Heart right ventricle (tissue), 16 donors: ENCODE results near the gene SPR. TPM values are rescaled to one million over a fixed set of nuclear protein-coding genes. Genes with fewer than 3 reads are reported as not detected.
"Not testable (repeated sequence)": the region's sequence is repeated elsewhere in the genome, so short reads cannot be mapped to it uniquely, and the experiment has no call there.

ENCODE experiments used
- ATAC-seq, 8 donors: fragments of 200-7000 bp; cut with Tn5 transposase; one replicate each; pipeline ENCODE4 v1.9.1; 2020; ENCODE audit warnings: mild to moderate bottlenecking in 8 of 8, moderate library complexity in 8 of 8, moderate number of reproducible peaks in 1 of 8
- DNase-seq, 2 donors: peaks; one replicate each; pipeline ENCODE4 v3.0.0-alpha.2; 2020
- H3K27ac ChIP-seq, 10 donors: fragments of 200-600 bp; sonication (generic) in 2 of 10; one replicate each; pipeline versions ENCODE4 v1.5.0 to v1.8.0; 2020 to 2022; ENCODE audit warnings: mild to moderate bottlenecking in 3 of 10
- H3K27me3 ChIP-seq, 7 donors: fragments of 200-600 bp; one replicate each; pipeline ENCODE4 v1.8.0; 2021 to 2022; ENCODE audit warnings: mild to moderate bottlenecking in 2 of 7
- H3K36me3 ChIP-seq, 9 donors: fragments of 200-600 bp; sonication (generic) in 1 of 9; one replicate each; pipeline versions ENCODE4 v1.5.0 to v1.8.0; 2020 to 2022; ENCODE audit warnings: mild to moderate bottlenecking in 2 of 9
- H3K4me1 ChIP-seq, 9 donors: fragments of 200-600 bp; sonication (generic) in 1 of 9; one replicate each; pipeline versions ENCODE4 v1.5.0 to v1.8.0; 2020 to 2022; ENCODE audit warnings: mild to moderate bottlenecking in 4 of 9
- H3K4me3 ChIP-seq, 10 donors: fragments of 200-600 bp; sonication (generic) in 2 of 10; one replicate each; pipeline versions ENCODE4 v1.5.0 to v1.8.0; 2020 to 2022; ENCODE audit warnings: mild to moderate bottlenecking in 7 of 10, moderate library complexity in 2 of 10
- H3K9me3 ChIP-seq, 11 donors: fragments of 200-600 bp in 10 of 11; sonication (generic) in 2 of 11; one replicate each; pipeline versions ENCODE4 v1.5.0 to v1.8.0; 2013 to 2022; ENCODE audit warnings: mild to moderate bottlenecking in 2 of 11, control low read depth in 1 of 11, moderate library complexity in 1 of 11
- CTCF ChIP-seq, 9 donors: fragments of 200-600 bp; sonication (generic) in 2 of 9; IDR thresholded peaks; one replicate each; pipeline versions ENCODE4 v1.5.0 to v1.8.0; 2021 to 2022; ENCODE audit warnings: antibody characterized with exemption in 9 of 9, mild to moderate bottlenecking in 5 of 9, moderate library complexity in 1 of 9
- WGBS, 2 donors: extraction: QIAGEN DNeasy Blood & Tissue Kit; methylation state at CpG; one replicate each; pipeline ENCODE4 v1.1.7; 2013; ENCODE audit warnings: inconsistent platforms in 1 of 2; 5-methylcytosine and 5-hydroxymethylcytosine counted together
- intact Hi-C, 10 donors: fragments of 100-400 bp; cut with DNase I; formaldehyde crosslinking; loops; one replicate each; pipeline versions ENCODE4 v1.11.1 to v1.14.2; 2022
- polyA plus RNA-seq, 2 donors: library from polyadenylated mRNA; stranded (reverse); fragments of 200-250 nt; gene quantifications; one replicate each; pipeline ENCODE4 v1.2.3, GENCODE V29; 2013
- total RNA-seq, 10 donors: library from RNA; stranded (reverse); fragmentation: NEBNext Ultra II Directional in 3 of 10; extraction: Animal tissue kit (Norgen Biotek cat#: 25700) in 3 of 10; gene quantifications; one replicate each; pipeline versions ENCODE4 v1.2.1 to v1.2.4, GENCODE V29; 2021 to 2023
- donor health status: Arrhythmogenic right ventricular cardiomyopathy.
- donor health status: ischemic (EF 13 %, LVEDD 7.1; RV severe dilation, severe dysfunction).
- donor health status: healthy with polysubstance abuse.
- donor health status: DM: no; HTN: yes; CAD: no.
- donor health status: DM: no; HTN: no; CAD: no.
- donor health status: ischemic (EF 25% LVEDD 6.9; RV normal size, moderate dysfunction).
- donor health status: ischemic (EF 25% LVEDD 5.7; RV mildly dilated, moderate dysfunction).
- donor health status: healthy.
- donor health status: DM: yes; HTN: yes; CAD: no.
- donor health status: Ischemic cardiomyopathy.
- donor health status: ischemic (EF 35%, LVEDD 5.7; RV mildly dilated, moderate dysfunction).
- donor health status: nonischemic (EF 11% LVEDD 7.7; RV severe dilation, severe dysfunction).
- donor health status: DM: yes; HTN: yes; CAD: no.
- donor health status: PGD.
- donor health status: ischemic (EF 29% LVEDD 5.4; RV normal size, mild dysfunction).
- donor health status: nonischemic (EF 23%, LVEDD 6.1; RV moderate dilation, normal function).

SPR gene
- total and polyA plus RNA-seq, 12 donors = 24.0 to 55.4 (median 39.3) TPM

- Histone ChIP-seq H3K4me1 (peaks cover 2 to 13% (median 10%) of the 10 kb centered on the region in 9 donors), H3K27me3 (peaks cover 0 to 80% (median 49%) of the 10 kb centered on the region in 7 donors), H3K27ac (no peak overlapping the region), H3K9me3 (no peaks in the 10 kb centered on the region), H3K36me3 (no peaks in the 10 kb centered on the region), H3K4me3 (no peak overlapping the region)
- ATAC-seq (no peak), DNase-seq (no peak)
- TF ChIP-seq CTCF (IDR thresholded peaks at IDR 0.05) = no peak
- 86 to 88% methylated on average over 5 of the region's 5 CpGs for WGBS, 2 donors
- intact Hi-C loops = no loop called here
These were observed 13.1 kb downstream of the SPR start for GRCh38 chr2:72900191-72900825.

- no peaks in the 10 kb centered on the region for H3K36me3 ChIP-seq
These were observed 14.2 kb downstream of the SPR start for GRCh38 chr2:72901426-72901825.

GRCh38 chr2:72907369-72907768, 20.2 kb downstream of the SPR start:
- ATAC-seq, H3K4me1 ChIP-seq, H3K9me3 ChIP-seq, intact Hi-C loops, DNase-seq, H3K4me3 ChIP-seq, H3K36me3 ChIP-seq, H3K27ac ChIP-seq: not testable (repeated sequence)
- peaks cover 0 to 100% (median 88%) of the 10 kb centered on the region in 7 donors for H3K27me3 ChIP-seq
- 86 to 92% methylated on average over 13 of the region's 13 CpGs for WGBS, 2 donors

More at GRCh38 chr2:72901426-72901825, 14.2 kb downstream of the SPR start:
- DNase-seq = no peak
- Histone ChIP-seq H3K27me3 (peaks cover 0 to 80% (median 58%) of the 10 kb centered on the region in 7 donors), H3K9me3 (no peaks in the 10 kb centered on the region), H3K4me3 (no peak overlapping the region), H3K4me1 (peaks cover 0 to 2% (median 0%) of the 10 kb centered on the region in 9 donors), H3K27ac (no peak overlapping the region)
- intact Hi-C loops = no loop called here
- 46 to 52% methylated on average over 3 of the region's 3 CpGs for WGBS, 2 donors
- no peak for TF ChIP-seq CTCF (IDR thresholded peaks at IDR 0.05)
- no peak for ATAC-seq

GRCh38 chr2:72908741-72909140, 21.5 kb downstream of the SPR start:
- ATAC-seq = no peak
- no peaks in the 10 kb centered on the region for H3K4me1 ChIP-seq
- H3K27me3 ChIP-seq = peaks cover 2 to 100% (median 90%) of the 10 kb centered on the region in 7 donors
- intact Hi-C loops = no loop called here
- 88 to 90% methylated on average over 3 of the region's 3 CpGs for WGBS, 2 donors
- no peak for TF ChIP-seq CTCF (IDR thresholded peaks at IDR 0.05)
- no peak overlapping the region for H3K4me3 ChIP-seq
- H3K9me3 ChIP-seq = no peaks in the 10 kb centered on the region
- no peaks in the 10 kb centered on the region for H3K36me3 ChIP-seq
- DNase-seq = no peak
- H3K27ac ChIP-seq = no peak overlapping the region

GRCh38 chr2:72911256-72911655, 24.0 kb downstream of the SPR start:
- Histone ChIP-seq H3K36me3 (no peaks in the 10 kb centered on the region), H3K4me3 (no peak overlapping the region), H3K4me1 (peaks cover 9 to 19% (median 12%) of the 10 kb centered on the region in 9 donors), H3K27ac (no peak overlapping the region), H3K9me3 (no peaks in the 10 kb centered on the region), H3K27me3 (peaks cover 24 to 100% (median 100%) of the 10 kb centered on the region in 7 donors)
- ATAC-seq (no peak), DNase-seq (no peak)
- intact Hi-C loops = no loop called here
- no peak for TF ChIP-seq CTCF (IDR thresholded peaks at IDR 0.05)
- 35 to 40% methylated on average over 1 of the region's 1 CpG for WGBS, 2 donors
